ENCODE measurements around the gene APOF. TPM values are rescaled to one million over a fixed set of nuclear protein-coding genes. Genes with fewer than 3 reads are reported as not detected.

The APOF gene, protein sequence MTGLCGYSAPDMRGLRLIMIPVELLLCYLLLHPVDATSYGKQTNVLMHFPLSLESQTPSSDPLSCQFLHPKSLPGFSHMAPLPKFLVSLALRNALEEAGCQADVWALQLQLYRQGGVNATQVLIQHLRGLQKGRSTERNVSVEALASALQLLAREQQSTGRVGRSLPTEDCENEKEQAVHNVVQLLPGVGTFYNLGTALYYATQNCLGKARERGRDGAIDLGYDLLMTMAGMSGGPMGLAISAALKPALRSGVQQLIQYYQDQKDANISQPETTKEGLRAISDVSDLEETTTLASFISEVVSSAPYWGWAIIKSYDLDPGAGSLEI
- not detected for polyA plus RNA-seq (2013, experiment 1 of 2)
- polyA plus RNA-seq (2013, experiment 2 of 2), result not detected

DNA sequence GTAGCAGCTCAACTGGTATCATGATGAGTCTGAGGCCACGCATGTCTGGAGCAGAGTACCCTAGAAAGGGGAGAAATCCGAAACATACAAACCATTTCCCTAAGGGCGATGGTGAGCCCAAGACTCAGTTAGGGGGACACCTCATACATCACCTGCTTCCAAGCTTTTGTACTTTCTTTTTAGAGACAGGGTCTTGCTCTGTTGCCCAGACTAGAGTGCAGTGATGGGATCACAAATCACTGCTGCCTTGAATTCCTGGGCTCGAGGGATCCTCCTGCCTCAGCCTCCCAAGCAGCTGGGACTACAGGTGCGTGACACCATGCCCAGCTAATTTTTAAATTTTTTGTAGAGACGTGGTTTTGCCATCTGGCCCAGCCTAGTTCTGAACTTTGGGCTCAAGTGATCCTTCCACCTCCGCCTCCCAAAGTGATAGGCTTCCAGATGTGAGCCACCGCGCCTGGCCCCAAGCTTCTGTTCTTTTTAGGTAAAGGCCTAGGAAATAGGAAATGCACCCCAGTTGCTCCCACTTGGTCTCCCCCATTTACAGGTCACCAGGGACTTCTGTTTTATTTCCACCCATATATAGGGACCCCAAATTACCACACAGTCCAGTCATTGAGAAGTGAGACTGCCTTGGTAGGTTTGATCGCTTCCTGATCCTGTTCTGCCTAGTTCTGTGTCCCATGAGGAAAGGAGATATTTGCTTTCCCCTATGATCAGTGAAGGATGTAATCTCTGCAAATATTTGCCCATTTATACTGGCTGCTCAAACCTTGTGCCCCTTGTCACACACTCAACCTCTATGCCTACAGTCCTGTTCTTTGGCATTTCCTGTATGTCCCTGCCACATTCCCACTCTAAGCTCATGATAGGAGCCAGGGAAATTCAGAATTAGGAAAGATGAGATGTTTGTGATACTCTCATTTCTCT, at the start of gene APOF:
Gene APOF, minus strand, starts transcription at position 728 of the 930 bp plus-strand sequence. Its CDS starts 112 bp downstream, at position 616.
- Histone ChIP-seq H3K23ac (ENCODE audit: low read depth, low read length, poor library complexity) (no peak within 1 kb of the TSS), H2BK120ac (ENCODE audit: low read depth, low read length) (no peak within 1 kb of the TSS), H3K4ac (ENCODE audit: low read length) (no peak within 1 kb of the TSS), H4K8ac (ENCODE audit: low read depth, low read length) (no peak within 1 kb of the TSS), H2BK5ac (ENCODE audit: low read length) (no peak within 1 kb of the TSS), H2BK12ac (ENCODE audit: low read length) (no peak within 1 kb of the TSS), H3K9me3 (replicated peaks in 1 of 2; ENCODE audit: control insufficient read depth in 2 of 2, insufficient read depth in 1 of 2, low read depth in 1 of 2, low read length in 2 of 2) (no peaks in the 10 kb centered on the region), H3K4me3 (ENCODE audit: low read length in 2 of 2) (peak within 1 kb of the TSS in 1 of 2 donors; percentile 32), H2BK15ac (ENCODE audit: low read length) (no peak within 1 kb of the TSS), H3K18ac (ENCODE audit: low read length) (no peak within 1 kb of the TSS), H3K36me3 (replicated peaks in 1 of 2; ENCODE audit: control insufficient read depth in 2 of 2, insufficient read depth in 2 of 2, low read length in 2 of 2) (no peaks in the 10 kb centered on the region), H4K91ac (ENCODE audit: low read depth, low read length, poor library complexity) (no peak within 1 kb of the TSS), H3K9ac (ENCODE audit: low read depth, low read length, poor library complexity) (no peak within 1 kb of the TSS), H3K14ac (ENCODE audit: low read length) (no peak within 1 kb of the TSS), H3K27ac (replicated peaks; ENCODE audit: low read length) (no peak within 1 kb of the TSS), H3K79me1 (ENCODE audit: low read depth, low read length) (no peaks in the 10 kb centered on the region), H3K4me1 (ENCODE audit: control insufficient read depth in 2 of 2, insufficient read depth in 1 of 2, low read depth in 1 of 2, low read length in 2 of 2) (peaks cover 2 to 7% of the 10 kb centered on the region in 2 donors), H3K4me2 (ENCODE audit: insufficient read depth, low read length, poor library complexity, severe bottlenecking) (no peak within 1 kb of the TSS), H3K27me3 (ENCODE audit: control insufficient read depth in 3 of 3, insufficient read depth in 3 of 3, low read depth in 1 of 3, low read length in 3 of 3) (peaks cover 0 to 4% (median 0%) of the 10 kb centered on the region in 3 experiments), H2AK5ac (ENCODE audit: low read depth, low read length) (no peak within 1 kb of the TSS), H2AFZ (ENCODE audit: low read length) (no peak within 1 kb of the TSS)
- DNase-seq (ENCODE audit: low spot score), result no peak
- no CpG with 5 or more reads among the region's 10 CpGs for whole genome bisulfite sequencing, 2 donors (ENCODE audit: extremely low coverage in 2 of 2, insufficient read length in 2 of 2, insufficient replicate concordance in 1 of 2)

DNA sequence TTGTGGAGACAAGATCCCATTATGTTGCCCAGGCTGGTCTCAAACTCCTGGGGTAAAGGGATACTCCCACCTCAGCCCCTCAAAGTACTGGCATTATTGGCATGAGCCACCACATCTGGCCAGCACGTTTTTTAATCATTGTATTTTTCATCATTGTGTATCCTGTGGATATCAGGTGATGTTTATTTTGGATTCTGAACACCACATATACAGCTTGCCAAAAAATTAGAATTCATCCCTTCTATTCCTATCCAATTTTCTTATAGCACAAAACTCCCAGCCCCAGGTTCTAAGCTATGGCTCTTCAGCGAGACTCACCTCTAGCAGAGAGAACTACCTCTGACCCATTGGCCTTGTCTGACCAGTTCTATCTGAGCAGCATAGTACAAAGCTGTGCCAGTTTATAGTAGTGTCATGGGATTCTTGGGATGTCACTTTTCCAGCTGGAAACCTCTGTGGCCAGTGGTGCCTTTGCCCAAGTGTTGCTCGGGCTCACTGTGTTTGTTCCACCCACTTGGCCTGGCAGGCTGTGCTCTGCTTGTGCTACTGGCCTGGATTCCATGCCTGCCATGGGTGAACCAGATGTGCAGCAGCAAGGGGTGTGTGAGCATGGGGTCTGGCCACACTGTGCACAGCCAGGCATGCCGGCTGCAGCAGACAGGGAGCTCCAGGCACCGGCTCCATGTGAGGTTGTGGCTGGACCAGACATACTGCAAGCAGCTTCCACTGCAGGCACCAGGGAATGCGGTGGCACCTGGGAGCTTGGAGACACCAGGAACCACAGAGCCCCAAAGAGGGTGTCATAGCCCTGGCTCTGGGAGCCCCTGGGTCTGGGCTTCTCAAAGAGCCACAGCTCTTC, 49.4 kb upstream of the APOF start:
- Histone ChIP-seq H3K4me2 (ENCODE audit: insufficient read depth, low read length, poor library complexity, severe bottlenecking) (no peak overlapping the region), H3K14ac (ENCODE audit: low read length) (peak overlapping the region; percentile 97), H3K36me3 (replicated peaks in 1 of 2; ENCODE audit: control insufficient read depth in 2 of 2, insufficient read depth in 2 of 2, low read length in 2 of 2) (peaks cover 12 to 48% of the 10 kb centered on the region in 2 donors), H3K9ac (ENCODE audit: low read depth, low read length, poor library complexity) (no peak overlapping the region), H3K4ac (ENCODE audit: low read length) (no peak overlapping the region), H2BK120ac (ENCODE audit: low read depth, low read length) (no peak overlapping the region), H3K27ac (replicated peaks; ENCODE audit: low read length) (no peak overlapping the region), H3K4me3 (ENCODE audit: low read length in 2 of 2) (peak overlapping the region in 1 of 2 donors; percentile 65), H4K8ac (ENCODE audit: low read depth, low read length) (peak overlapping the region; percentile 49), H3K23ac (ENCODE audit: low read depth, low read length, poor library complexity) (peak overlapping the region; percentile 90), H3K79me1 (ENCODE audit: low read depth, low read length) (no peaks in the 10 kb centered on the region), H2BK15ac (ENCODE audit: low read length) (no peak overlapping the region), H2AK5ac (ENCODE audit: low read depth, low read length) (no peak overlapping the region), H2BK5ac (ENCODE audit: low read length) (no peak overlapping the region), H3K27me3 (ENCODE audit: control insufficient read depth in 3 of 3, insufficient read depth in 3 of 3, low read depth in 1 of 3, low read length in 3 of 3) (no peaks in the 10 kb centered on the region), H3K4me1 (ENCODE audit: control insufficient read depth in 2 of 2, insufficient read depth in 1 of 2, low read depth in 1 of 2, low read length in 2 of 2) (no peaks in the 10 kb centered on the region), H3K9me3 (replicated peaks in 1 of 2; ENCODE audit: control insufficient read depth in 2 of 2, insufficient read depth in 1 of 2, low read depth in 1 of 2, low read length in 2 of 2) (peaks cover 0 to 2% of the 10 kb centered on the region in 2 donors), H3K18ac (ENCODE audit: low read length) (peak overlapping the region; percentile 16), H2BK12ac (ENCODE audit: low read length) (no peak overlapping the region), H4K91ac (ENCODE audit: low read depth, low read length, poor library complexity) (no peak overlapping the region), H2AFZ (ENCODE audit: low read length) (no peak overlapping the region)
- no peak for DNase-seq (ENCODE audit: low spot score)
- no CpG with 5 or more reads among the region's 6 CpGs for WGBS, 2 donors (ENCODE audit: extremely low coverage in 2 of 2, insufficient read length in 2 of 2, insufficient replicate concordance in 1 of 2)

DNA sequence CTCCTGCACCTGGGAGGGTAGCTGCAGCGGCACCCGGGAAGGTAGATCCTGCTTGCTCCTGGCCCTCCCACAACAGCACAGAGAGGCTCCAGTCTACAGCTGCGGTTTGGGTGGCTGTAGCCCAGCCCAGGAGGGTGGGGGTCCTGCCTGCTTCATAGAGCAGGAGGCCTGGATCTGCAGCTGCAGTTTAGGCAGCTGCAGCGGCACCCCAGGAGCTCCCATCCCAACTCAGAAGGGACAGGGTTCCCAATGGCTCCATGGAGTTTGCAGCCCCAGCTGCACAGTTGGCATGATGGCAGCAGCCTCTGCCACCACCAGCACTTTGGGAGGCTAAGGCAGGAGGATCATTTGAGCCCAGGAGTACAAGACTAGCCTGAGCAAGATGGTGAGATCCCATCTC, 48.1 kb upstream of the APOF start:
- H2BK5ac ChIP-seq (ENCODE audit: low read length), result no peak overlapping the region
- no peaks in the 10 kb centered on the region for H3K27me3 ChIP-seq (ENCODE audit: control insufficient read depth in 3 of 3, insufficient read depth in 3 of 3, low read depth in 1 of 3, low read length in 3 of 3)
- no peak overlapping the region for H2BK12ac ChIP-seq (ENCODE audit: low read length)

More for the DNA sequence above, 48.1 kb upstream of the APOF start:
- no peak overlapping the region for H3K4ac ChIP-seq (ENCODE audit: low read length)
- H2AFZ ChIP-seq (ENCODE audit: low read length), result no peak overlapping the region
- no peaks in the 10 kb centered on the region for H3K4me1 ChIP-seq (ENCODE audit: control insufficient read depth in 2 of 2, insufficient read depth in 1 of 2, low read depth in 1 of 2, low read length in 2 of 2)
- H3K36me3 ChIP-seq (replicated peaks in 1 of 2; ENCODE audit: control insufficient read depth in 2 of 2, insufficient read depth in 2 of 2, low read length in 2 of 2), result peaks cover 8 to 36% of the 10 kb centered on the region in 2 donors
- H3K23ac ChIP-seq (ENCODE audit: low read depth, low read length, poor library complexity), result no peak overlapping the region
- no peak overlapping the region for H2AK5ac ChIP-seq (ENCODE audit: low read depth, low read length)
- no peak overlapping the region for H3K18ac ChIP-seq (ENCODE audit: low read length)
- H3K4me2 ChIP-seq (ENCODE audit: insufficient read depth, low read length, poor library complexity, severe bottlenecking), result no peak overlapping the region
- H3K4me3 ChIP-seq (ENCODE audit: low read length in 2 of 2), result no peak overlapping the region
- H4K91ac ChIP-seq (ENCODE audit: low read depth, low read length, poor library complexity), result no peak overlapping the region
- no peak overlapping the region for H2BK120ac ChIP-seq (ENCODE audit: low read depth, low read length)
- H3K79me1 ChIP-seq (ENCODE audit: low read depth, low read length), result no peaks in the 10 kb centered on the region
- H4K8ac ChIP-seq (ENCODE audit: low read depth, low read length), result no peak overlapping the region
- H2BK15ac ChIP-seq (ENCODE audit: low read length), result no peak overlapping the region
- no peak overlapping the region for H3K9ac ChIP-seq (ENCODE audit: low read depth, low read length, poor library complexity)
- H3K27ac ChIP-seq (replicated peaks; ENCODE audit: low read length), result no peak overlapping the region
- no peak for DNase-seq (ENCODE audit: low spot score)
- WGBS, 2 donors (ENCODE audit: extremely low coverage in 2 of 2, insufficient read length in 2 of 2, insufficient replicate concordance in 1 of 2), result no CpG with 5 or more reads among the region's 4 CpGs
- no peak overlapping the region for H3K14ac ChIP-seq (ENCODE audit: low read length)
- H3K9me3 ChIP-seq (replicated peaks in 1 of 2; ENCODE audit: control insufficient read depth in 2 of 2, insufficient read depth in 1 of 2, low read depth in 1 of 2, low read length in 2 of 2), result peaks cover 0 to 2% of the 10 kb centered on the region in 2 donors

Data from neuronal stem cell (in vitro differentiated cells).